Lung microvascular endothelial cell (primary cell): Measurements from ENCODE around the gene DUSP10. TPM values are rescaled to one million over a fixed set of nuclear protein-coding genes. Genes with fewer than 3 reads are reported as not detected.

Experiments
- DNase-seq, 2 donors: peaks; one replicate each; pipeline versions ENCODE4 v3.0.0 to v3.0.0-alpha.2; 2010; ENCODE audit warnings: low read depth in 2 of 2
- total RNA-seq: library from RNA; depleted of rRNA; stranded (reverse); fragments of >200 nt; gene quantifications from 2 replicates; pipeline ENCODE4 v1.2.1, GENCODE V29; 2014

DUSP10 gene
- total RNA-seq, 1 donor from 2014 or later = 1.8 TPM

DNA sequence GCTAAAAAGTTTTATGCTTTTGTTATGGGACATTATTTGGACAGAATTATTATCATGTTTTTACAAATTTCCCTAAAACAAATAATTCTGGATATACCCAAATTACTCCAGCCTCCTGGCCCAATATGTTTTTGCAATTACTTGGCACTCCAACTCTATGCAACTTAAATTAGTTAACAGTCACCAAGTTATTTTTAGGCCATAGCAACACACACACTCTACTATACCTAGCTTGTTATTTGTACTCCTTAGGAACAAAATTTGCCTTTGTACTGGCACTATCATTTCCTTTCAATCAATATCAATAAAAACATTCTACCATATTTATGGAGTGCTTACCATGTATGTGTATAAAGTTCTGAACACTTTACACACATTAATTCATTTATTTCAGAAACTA is 7.7 kb downstream of the DUSP10 start:
- no peak for DNase-seq

DNA sequence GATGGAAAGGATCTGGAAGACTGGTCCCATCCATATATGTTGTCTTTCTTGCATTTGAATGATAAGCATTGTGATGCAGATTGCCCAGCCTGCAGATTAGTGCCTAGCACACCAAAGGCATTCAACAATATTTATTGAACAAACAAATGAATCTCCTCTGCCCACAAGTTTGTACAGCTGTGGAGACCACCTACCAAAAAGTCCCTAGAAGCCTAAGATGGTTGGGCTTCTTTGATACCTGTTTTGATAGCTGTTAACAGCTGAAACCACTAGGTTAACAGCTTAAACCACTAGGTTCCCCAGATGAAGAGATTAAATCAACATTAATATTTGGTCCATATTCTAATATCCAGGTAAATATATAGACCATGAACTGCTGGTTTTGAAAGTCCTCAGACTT is 9.8 kb downstream of the DUSP10 start:
- no peak for DNase-seq

DNA sequence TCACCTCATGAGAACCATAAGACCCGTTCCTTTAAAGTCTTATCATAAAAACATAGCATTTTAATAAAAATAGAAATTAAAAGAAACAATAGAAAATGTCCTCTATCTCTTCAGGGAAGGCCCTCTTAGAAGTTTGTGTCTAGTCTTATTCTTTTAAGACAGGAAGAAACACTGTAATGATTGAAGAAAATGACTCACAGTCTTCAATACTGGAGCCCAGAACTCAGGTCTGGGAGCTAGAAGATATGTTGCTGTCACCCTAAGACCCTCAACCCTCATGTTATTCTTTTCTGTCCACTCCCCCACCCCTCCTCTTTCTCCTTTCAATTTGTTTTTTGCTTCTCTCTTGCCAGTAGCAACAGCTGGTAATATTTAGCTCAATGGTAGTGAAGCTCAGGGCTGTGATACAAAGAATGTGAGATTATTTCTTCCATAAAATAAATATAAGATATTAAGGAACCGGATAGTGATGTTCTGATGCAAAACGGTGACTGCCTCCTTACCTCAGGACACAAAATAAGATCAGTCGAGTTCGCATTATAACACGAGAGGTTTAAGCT is 12.0 kb downstream of the DUSP10 start:
- DNase-seq = peak in 1 of 2 donors; percentile 23

DNA sequence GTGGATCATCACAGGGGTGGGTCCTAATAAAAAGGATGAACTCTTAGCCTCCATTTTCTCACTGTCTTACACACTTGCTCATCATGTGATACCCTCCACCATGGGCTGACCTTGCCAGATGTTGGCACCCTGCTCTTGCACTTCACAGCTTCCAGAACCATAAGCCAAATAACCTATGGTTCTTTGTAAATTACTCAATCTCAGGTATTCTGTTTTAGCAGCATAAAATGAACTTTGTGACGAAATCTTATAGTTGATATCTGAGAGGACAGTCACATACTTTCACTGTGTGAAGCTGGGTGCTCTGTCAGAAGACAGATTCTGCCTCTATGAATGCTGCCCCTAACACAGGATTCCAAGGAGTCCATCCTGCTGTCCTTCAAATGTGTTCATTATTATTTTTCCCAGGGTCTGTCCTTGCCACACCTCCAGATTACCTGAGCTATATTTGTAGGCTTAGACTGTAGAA is 13.8 kb downstream of the DUSP10 start:
- no peak for DNase-seq

DNA sequence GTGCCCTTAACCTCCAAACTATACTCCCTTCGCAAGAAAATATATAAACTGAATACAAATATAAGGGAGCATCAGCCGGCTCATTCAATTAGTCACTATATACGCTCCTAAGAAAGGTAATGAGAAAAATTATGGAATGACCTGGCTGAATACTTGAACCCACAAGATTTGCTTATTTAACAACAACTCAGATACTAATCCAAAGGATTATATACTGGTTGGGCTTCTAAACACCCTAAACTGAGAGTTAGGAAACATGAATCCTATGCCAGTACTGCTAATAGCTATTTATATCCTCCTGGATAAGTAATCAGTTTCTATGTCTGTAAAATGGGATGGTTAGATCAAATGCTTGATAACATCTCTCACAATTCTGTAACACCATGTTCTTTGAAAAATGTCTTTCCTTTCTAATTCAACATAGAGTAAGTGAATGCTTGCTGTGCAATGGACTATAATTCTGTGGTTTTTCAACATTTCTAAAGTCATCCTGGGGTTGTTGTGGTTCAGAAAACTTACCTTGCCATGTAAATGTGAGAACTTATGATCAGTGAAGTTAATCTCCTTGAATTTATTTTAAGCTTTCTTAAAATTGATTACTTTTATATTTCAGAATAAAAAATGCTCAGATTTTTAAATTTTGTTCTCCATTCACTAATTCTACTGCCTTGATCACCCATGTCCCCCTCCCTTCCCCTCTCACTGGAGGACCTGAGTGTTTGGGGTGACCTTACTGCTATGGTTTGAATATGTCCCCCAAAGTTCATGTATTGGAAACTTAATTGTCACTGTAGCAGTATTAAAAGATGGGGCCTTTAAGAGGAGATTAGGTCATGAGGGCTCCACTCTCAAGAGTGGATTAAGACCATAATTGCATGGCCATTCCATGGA is 14.5 kb downstream of the DUSP10 start:
- DNase-seq = no peak

DNA sequence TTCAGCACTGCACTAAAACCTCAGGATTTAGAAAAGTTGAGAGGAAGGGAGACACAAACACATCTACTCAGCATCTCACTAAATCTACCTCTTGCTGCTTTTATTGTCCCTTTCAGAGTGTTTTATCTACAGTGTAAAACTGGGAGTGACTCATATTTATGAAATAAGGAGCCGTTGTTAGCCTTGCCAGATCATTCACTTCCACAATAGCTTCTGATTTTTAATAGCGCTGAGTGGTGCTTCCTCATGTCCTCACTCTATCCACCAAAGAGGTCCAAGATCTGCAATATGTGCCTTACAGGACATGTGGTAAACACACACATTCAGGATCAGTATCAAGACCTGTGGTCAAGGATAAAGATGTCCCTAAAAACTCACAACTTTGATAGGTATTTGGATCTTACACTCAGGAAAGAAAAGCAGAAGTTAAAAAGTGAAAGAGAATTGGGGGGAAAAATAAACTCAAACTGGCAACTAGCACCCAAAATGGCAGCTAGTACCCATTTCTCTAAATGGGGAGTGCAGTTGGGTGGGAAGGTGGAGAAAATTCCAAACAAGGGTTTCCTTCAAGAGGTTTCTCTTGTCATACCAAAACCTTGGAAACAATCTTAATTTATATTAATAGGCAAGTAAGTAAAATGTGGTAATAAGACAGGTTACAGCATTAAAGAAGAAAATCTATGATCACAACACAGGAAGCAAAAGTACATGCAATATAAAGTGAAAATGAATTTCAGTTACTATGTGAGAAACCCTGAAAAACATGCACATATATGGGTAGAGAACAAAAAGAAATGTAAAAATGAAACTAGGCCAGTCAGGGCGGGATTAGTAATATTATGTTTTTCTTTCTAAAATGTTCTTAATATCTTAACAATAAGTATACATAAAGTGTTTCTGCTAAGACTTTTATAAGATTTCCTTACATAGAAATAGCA is 15.9 kb downstream of the DUSP10 start:
- DNase-seq = no peak

DNA sequence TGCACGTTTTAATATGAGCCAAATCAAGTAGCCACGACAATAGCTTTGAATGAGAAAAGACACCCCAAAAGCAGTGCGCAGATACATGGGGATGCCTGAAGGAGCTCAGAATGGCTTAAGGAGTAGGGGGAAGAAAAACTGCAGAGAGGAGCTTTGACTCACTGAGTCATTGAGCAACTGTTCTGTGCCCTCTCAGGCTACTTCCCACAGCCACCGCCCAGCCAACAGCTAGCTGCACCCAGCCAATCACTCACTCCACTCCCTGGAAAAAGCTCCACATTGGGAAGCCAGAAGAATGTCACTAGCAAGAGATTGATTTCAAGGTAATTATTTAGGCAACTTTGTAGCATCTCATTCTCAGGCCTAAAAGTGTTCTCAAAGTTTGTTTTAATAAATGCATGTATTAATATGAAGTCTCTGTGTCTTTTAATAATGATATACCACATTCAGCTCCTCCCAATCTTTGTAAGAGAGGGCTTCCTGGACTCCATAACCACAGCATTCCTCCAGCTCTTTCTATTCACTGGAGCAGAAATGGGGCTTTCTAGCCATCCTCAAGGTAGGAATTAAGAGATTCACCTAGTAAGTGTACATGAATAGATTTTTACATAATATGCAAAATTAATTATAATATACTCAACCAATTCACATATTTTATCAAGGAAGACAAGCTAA is 16.8 kb downstream of the DUSP10 start:
- no peak for DNase-seq

DNA sequence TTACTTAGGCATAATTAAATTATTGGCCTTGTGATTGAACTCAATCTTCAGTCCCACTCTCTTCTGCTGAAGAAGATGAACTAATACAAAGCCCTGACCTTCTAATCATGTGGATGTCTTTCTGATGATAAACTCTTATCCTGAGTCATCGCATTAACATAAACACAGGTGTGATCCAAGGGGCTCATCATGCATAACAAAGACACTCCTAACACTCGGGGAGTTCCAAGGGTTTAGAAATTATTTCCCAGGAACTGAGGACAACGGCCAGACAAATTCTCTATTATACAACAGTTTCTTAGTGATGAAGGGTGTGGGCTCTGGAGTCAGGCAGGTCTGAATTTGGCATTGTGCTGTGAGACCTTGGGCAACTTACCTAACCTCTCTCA is 18.0 kb downstream of the DUSP10 start:
- DNase-seq = no peak

DNA sequence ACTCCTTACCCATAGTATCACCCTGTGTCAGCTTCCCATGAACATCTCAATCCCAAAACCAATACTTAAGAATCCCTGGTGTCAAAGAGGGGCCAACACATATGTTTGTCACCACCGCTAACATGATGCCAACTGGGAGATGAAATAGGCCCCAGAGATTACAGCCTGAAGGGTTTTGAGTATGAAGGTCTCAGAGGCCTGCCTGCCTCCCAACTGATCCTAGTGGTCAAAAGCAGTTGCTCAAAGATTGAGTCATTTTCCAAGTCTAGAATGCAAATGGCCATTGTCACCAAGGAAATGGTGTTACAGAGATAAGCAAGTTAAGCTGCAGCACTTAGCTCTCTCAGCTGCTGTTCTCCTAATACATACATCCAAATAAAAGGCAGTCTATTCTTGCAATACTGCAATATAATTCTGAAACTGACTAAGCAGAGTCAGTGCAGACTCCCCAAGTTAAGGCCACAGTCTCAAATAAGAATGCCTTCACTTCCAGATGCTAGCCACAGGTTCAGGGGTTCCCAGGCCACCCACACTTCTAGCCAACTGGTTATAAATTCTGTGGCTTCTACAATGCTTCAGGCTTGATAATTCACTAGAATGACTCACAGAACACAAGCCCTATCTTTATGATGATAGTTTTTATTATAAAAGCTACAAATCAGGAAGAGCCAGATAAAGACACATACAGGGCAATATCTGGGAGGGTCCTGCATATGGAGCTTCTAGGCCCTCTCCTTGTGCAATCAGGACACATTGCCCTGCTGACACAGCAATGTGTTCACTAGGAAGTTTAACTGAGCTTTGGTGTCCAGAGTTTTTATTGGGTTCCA is 18.7 kb downstream of the DUSP10 start:
- DNase-seq = no peak

DNA sequence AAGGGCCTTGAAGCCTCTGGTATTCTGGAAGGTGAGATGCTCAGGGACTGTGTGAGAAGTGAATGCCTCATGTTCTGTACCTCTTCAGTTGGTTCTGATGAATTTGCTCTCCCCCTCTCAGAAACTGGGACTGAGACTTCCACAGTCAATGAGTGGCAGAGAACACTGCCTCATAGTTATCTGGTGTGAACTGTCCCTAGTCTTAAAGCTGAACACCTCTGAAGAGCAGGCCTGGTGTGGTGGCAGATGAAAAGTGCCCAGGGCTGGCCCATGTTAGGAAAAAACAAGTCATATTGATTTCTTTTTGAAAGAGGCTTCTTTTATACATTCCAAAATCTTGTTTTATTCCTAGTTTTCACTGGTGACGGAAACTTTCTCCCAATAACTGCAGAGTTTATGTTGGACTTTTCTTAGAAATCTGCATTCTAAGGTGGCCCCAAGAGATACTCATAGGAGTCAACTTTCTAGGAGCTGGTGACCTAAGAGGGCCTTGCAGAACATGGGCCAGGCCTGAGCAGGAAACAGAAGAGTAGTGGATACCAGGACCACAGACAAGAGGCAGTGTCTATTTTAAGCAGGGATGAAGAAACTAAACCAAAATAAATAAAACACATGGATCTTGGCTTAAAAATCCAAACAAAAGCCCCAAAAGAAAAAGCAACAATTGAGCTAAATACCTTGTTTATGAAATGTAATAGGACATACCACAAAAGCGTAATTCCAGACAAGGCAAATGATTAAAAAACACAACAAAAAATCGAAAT is 19.5 kb downstream of the DUSP10 start:
- DNase-seq = no peak

DNA sequence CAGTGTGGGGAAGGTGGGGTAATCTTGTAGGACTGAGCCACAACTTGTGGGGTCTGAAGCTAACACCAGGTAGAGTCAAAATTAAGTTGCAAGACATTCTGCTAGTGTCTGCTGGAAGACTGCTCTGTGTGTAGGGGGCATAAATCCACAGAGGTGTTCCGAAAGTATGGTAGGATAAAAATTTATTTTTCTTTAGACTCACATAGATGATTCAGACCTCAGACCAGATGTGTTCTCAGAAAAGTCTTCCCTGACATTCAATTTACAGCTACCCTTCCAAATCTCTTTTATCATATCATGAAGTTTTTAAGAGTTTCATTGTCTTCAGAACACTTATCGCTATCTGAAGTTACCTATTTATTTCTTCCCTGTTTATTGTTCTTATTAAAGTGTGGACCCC is 21.3 kb downstream of the DUSP10 start:
- DNase-seq = no peak

DNA sequence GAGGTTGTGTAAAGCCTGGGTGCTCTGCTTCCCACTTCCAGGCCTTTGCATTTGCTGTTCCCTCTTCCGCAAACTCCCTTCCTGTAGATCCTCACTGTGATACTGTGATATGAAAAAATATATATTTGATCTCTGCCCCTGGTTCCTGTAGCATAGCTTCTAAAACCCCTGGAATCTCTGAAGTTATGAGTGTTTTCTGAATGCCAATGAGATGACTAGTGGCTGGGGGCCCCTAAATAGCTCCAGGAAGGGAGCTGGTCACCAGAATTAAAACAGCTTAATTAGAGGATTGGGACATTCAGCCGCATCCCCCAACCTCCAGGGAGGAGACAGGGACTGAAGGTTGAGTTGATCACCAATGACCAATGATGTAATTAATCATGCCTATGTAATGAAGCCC is 21.9 kb downstream of the DUSP10 start:
- no peak for DNase-seq

DNA sequence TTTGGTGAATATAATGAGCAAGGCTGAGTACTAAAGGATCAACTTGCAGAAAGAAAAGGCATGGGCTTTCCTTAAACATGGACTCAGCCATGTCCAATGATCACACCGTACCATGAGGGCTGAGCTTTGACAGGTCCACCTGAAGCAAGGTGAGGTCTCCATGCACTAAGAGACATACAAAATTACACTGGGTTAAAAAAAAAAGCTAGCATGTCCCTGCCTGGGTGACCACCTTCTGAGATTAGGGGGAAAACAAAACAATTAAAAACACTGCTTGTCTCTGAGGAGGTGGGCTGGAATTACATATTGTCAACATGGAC is 22.7 kb downstream of the DUSP10 start:
- no peak for DNase-seq

DNA sequence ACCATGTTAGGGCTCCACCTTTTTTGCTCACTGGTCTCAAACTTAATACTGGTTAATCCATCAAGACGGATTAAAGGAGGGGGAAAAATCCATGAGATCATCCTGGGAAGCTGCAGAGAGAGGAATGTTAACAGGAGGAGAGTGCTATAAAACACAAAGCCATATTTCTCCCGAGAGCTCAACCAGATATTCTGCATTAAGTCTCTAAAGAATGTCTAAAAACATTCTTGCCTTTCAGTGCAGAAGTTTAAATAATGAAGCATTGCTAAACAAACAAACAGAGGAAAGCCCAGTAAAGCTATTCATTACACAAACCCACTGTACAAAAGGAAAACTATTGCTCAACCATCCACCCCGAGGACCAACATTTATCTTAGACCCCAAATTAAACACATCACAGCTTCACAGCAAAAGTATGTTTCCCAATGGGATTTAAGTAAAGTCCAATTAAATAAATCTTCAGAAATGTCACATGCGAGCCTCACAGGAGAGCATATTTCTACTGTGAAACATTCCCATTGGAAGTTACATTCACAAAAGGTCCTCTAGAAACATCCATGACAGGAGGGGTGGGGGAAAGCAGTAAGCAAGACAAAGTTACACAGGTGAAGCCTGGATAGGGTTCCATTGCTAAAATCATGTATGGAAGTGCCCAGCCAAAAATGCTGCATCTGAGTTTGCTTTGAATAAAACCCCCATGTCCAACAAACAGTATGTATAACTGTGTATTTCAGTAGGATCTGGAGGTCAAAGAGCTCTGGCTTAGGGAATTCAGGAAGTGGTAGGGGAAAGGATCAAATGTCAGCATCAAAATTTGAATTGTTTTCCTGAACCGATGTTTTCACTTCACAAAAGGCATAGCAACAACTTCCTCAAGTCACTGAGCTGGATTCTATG is 23.3 kb downstream of the DUSP10 start:
- no peak for DNase-seq

DNA sequence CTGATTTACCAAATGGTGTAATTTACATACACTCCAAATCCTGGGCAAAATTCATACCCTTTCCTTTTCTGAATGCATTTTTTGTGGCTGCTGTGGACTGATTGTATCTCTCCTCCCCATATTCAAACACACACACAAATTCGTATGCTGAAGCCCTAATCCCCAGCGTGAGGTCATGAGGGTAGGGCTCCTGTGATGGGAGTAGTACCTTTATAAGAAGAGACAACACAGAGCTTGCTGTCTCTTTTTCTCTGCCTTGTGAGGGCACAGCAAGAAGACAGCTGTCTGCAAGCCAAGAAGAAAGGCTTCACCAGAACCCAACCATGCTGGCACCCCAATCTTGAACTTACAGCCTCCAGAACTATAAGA is 24.4 kb downstream of the DUSP10 start:
- no peak for DNase-seq

DNA sequence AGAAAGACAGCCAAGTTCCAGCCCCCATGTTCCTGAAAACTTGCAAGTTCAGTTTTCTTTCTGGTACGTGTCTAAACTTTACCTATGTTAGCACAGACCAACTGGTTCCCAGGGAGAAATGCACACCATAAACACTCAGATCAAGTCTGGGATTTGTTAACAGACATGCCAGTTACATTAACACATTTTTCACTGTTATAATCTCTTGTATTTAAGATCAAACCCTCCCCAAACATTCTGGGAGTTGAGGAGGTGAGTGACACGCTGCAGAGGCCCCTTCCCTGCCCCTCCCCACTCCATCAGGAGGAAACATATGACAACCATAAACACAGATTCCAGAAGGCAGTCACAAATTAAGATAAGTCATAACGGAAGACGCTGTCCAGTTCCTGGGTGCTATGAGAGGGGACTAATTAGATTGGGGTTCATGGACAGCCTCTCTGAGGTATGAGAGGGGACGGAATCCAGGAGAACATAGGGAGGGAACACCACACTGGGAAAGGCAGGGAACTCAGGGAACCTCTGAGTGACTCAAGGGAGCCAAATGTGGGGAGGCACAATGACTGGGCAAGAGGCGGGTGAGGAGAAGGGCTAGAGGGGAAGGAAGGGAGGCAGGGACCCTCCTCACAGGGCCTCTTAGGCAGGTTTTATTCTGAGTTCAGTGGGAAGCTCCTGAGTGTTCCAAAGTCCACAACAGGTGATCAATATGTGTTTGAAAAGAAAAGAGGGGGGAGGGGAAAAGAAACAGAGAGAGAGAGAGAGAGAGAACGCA is 25.0 kb downstream of the DUSP10 start:
- DNase-seq = no peak

DNA sequence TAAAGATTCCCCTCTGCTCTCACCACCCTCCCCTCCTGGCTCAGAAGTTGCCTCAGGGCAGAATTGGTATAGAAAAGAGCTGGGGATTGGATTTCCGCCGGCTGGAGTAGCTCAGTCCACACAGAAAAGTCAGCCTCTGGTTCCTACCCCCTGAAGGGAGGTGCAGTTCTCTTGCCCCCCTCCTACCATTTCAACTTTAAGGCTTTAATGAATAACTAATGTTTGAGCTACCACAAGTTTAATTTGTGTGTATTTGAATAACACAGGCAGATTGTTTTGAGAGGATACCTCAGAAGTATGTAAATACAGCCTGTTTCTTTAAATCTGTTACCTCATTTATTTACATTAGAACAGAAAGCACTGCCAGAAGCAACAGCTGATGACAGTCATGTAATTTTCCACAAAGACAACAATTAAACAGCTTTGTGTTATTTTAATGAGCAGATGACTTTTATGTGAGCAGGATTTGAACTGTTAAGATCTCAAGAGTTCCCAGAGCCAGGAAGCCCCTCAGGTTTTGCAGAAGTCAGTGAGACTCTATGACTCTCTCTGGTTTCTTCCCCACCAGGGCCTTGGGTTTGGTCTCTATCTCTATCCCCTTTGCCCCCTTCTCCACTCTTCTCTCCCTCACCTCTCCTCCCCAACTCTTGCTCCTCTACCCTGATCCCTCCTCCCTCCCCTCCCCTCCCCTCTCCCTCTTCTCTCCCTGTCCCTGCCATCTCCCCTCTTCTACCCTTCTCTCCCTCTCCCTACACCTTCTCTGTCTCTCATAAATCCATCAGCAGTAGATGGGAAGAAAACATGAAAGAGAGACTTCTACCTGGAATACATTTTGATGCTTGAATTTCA is 26.3 kb downstream of the DUSP10 start:
- DNase-seq = peak; percentile 16 to 64
